Osteoblast (primary cell): ENCODE data around the gene NR2F1. TPM values are rescaled to one million over a fixed set of nuclear protein-coding genes. Genes with fewer than 3 reads are reported as not detected.

Experiments
- DNase-seq: peaks from one replicate; pipeline ENCODE4 v3.0.0; 2011; ENCODE audit warnings: low spot score, mixed read lengths; ENCODE audit not compliant: insufficient read length; ENCODE audit errors: missing footprints
- H2AFZ ChIP-seq: 2 replicates; pipeline ENCODE4 v1.6.0; 2011; ENCODE audit warnings: mild to moderate bottlenecking, low read length
- H3K27ac ChIP-seq: 2 replicates; pipeline ENCODE4 v1.5.1; 2011; ENCODE audit warnings: mild to moderate bottlenecking, low read depth, low read length, moderate library complexity
- H3K27me3 ChIP-seq: 2 replicates; pipeline ENCODE4 v1.6.0; 2012; ENCODE audit warnings: mild to moderate bottlenecking, control low read depth, inconsistent platforms, low read length, moderate library complexity; ENCODE audit not compliant: insufficient read depth
- H3K36me3 ChIP-seq: 2 replicates; pipeline ENCODE4 v1.5.1; 2011; ENCODE audit warnings: mild to moderate bottlenecking, low read length, control low read depth, moderate library complexity; ENCODE audit not compliant: insufficient read depth
- H3K4me1 ChIP-seq: 2 replicates; pipeline ENCODE4 v1.5.1; 2011; ENCODE audit warnings: mild to moderate bottlenecking, low read length, control low read depth, moderate library complexity; ENCODE audit not compliant: insufficient read depth
- H3K4me2 ChIP-seq: 2 replicates; pipeline ENCODE4 v1.6.0; 2011; ENCODE audit warnings: mild to moderate bottlenecking, low read length; ENCODE audit not compliant: insufficient read depth
- H3K4me3 ChIP-seq: fragments of 200-600 bp; sonication (generic); 3 replicates; pipeline ENCODE4 v1.5.1; 2012; ENCODE audit warnings: mild to moderate bottlenecking, low read length, inconsistent platforms; ENCODE audit not compliant: insufficient read depth
- H3K79me2 ChIP-seq: 2 replicates; pipeline ENCODE4 v1.6.0; 2012; ENCODE audit warnings: mild to moderate bottlenecking, low read length, control low read depth, inconsistent platforms; ENCODE audit not compliant: insufficient read depth
- H3K9me3 ChIP-seq: 2 replicates; pipeline ENCODE4 v1.5.1; 2011; ENCODE audit warnings: low read depth, low read length, control low read depth
- H4K20me1 ChIP-seq: 2 replicates; pipeline ENCODE4 v1.6.0; 2012; ENCODE audit warnings: mild to moderate bottlenecking, low read length, control low read depth; ENCODE audit not compliant: insufficient read depth
- CTCF ChIP-seq: IDR thresholded peaks from 2 replicates; pipeline ENCODE4 v1.5.1; 2011; ENCODE audit warnings: mild to moderate bottlenecking, low read depth, low read length, moderate library complexity; ENCODE audit errors: extremely low read depth
- total RNA-seq: library from RNA; depleted of rRNA; stranded (reverse); fragments of >200 nt; gene quantifications from 2 replicates; pipeline ENCODE4 v1.2.3, GENCODE V29; 2012

Gene NR2F1
- total RNA-seq, 1 donor, result 7.2 TPM

- Histone ChIP-seq H3K4me1 (peaks cover 12% of the 10 kb centered on the region), H2AFZ (no peak overlapping the region), H3K27ac (no peak overlapping the region), H3K4me2 (no peak overlapping the region), H3K4me3 (no peak overlapping the region), H3K27me3 (peaks cover 82% of the 10 kb centered on the region), H3K36me3 (no peaks in the 10 kb centered on the region), H3K79me2 (no peaks in the 10 kb centered on the region), H4K20me1 (no peaks in the 10 kb centered on the region), H3K9me3 (no peaks in the 10 kb centered on the region)
- no peak for DNase-seq
- no peak for TF ChIP-seq CTCF
Observed at GRCh38 chr5:93604644-93605515, 21.9 kb downstream of the NR2F1 start.

- peaks cover 84% of the 10 kb centered on the region for H3K27me3 ChIP-seq
- H2AFZ ChIP-seq, result no peak overlapping the region
Observed at GRCh38 chr5:93606382-93606752, 23.3 kb downstream of the NR2F1 start.

GRCh38 chr5:93607367-93608258, 24.6 kb downstream of the NR2F1 start:
- H3K36me3 ChIP-seq, result no peaks in the 10 kb centered on the region
- peak overlapping the region; percentile 82 for H3K4me2 ChIP-seq
- H3K4me3 ChIP-seq, result peak overlapping the region; percentile 65
- H4K20me1 ChIP-seq, result peaks cover 2% of the 10 kb centered on the region
- H3K9me3 ChIP-seq, result no peaks in the 10 kb centered on the region
- H2AFZ ChIP-seq, result no peak overlapping the region
- peaks cover 84% of the 10 kb centered on the region for H3K27me3 ChIP-seq
- DNase-seq, result no peak
- no peaks in the 10 kb centered on the region for H3K79me2 ChIP-seq
- H3K4me1 ChIP-seq, result peaks cover 15% of the 10 kb centered on the region
- H3K27ac ChIP-seq, result no peak overlapping the region
- peak; percentile 68 for TF ChIP-seq CTCF

More at GRCh38 chr5:93606382-93606752, 23.3 kb downstream of the NR2F1 start:
- H3K4me1 ChIP-seq, result peaks cover 12% of the 10 kb centered on the region
- H3K4me2 ChIP-seq, result no peak overlapping the region
- no peak overlapping the region for H3K27ac ChIP-seq
- no peaks in the 10 kb centered on the region for H4K20me1 ChIP-seq
- H3K79me2 ChIP-seq, result no peaks in the 10 kb centered on the region
- no peak overlapping the region for H3K4me3 ChIP-seq
- DNase-seq, result no peak
- H3K36me3 ChIP-seq, result no peaks in the 10 kb centered on the region
- no peak for TF ChIP-seq CTCF
- no peaks in the 10 kb centered on the region for H3K9me3 ChIP-seq

GRCh38 chr5:93608855-93609254, 25.8 kb downstream of the NR2F1 start:
- H3K27ac ChIP-seq, result no peak overlapping the region
- TF ChIP-seq CTCF, result no peak
- H3K4me3 ChIP-seq, result no peak overlapping the region
- no peaks in the 10 kb centered on the region for H3K36me3 ChIP-seq
- no peak for DNase-seq
- H2AFZ ChIP-seq, result no peak overlapping the region
- peaks cover 15% of the 10 kb centered on the region for H3K4me1 ChIP-seq
- peaks cover 86% of the 10 kb centered on the region for H3K27me3 ChIP-seq
- no peaks in the 10 kb centered on the region for H3K9me3 ChIP-seq
- no peaks in the 10 kb centered on the region for H3K79me2 ChIP-seq
- H3K4me2 ChIP-seq, result no peak overlapping the region
- H4K20me1 ChIP-seq, result peaks cover 2% of the 10 kb centered on the region
